ENCODE data around the gene PIGV.

PIGV gene

GRCh38 chr1:26786437-26787380, 1.0 kb upstream of the PIGV start (continued):
- TF ChIP-seq ZNF747 (tag by site-specific recombination; IDR thresholded peaks at IDR 0.05) (no peak), KLF16 (tag by site-specific recombination; IDR thresholded peaks at IDR 0.05) (no peak), ZNF677 (tag by site-specific recombination; IDR thresholded peaks at IDR 0.05) (no peak), KLF10 (tag by site-specific recombination; IDR thresholded peaks at IDR 0.05) (no peak), ZBTB26 (tag by site-specific recombination; optimal IDR thresholded peaks at IDR 0.05) (no peak), ZNF221 (tag by site-specific recombination; IDR thresholded peaks at IDR 0.05; ENCODE audit: borderline replicate concordance) (no peak), INSM2 (tag by site-specific recombination; IDR thresholded peaks at IDR 0.05) (no peak), ZNF580 (tag by site-specific recombination; IDR thresholded peaks at IDR 0.05) (no peak), ZNF341 (tag by site-specific recombination; IDR thresholded peaks at IDR 0.05; ENCODE audit: low read depth) (peak; percentile 60), ZFP41 (tag by site-specific recombination; IDR thresholded peaks at IDR 0.05; ENCODE audit: borderline replicate concordance) (no peak), ZNF548 (tag by site-specific recombination; IDR thresholded peaks at IDR 0.05) (no peak), ZNF274 (IDR thresholded peaks at IDR 0.05; ENCODE audit: low read length) (no peak), ZNF274 (tag by site-specific recombination; IDR thresholded peaks at IDR 0.05; ENCODE audit: borderline replicate concordance) (no peak), ZNF16 (tag by site-specific recombination; IDR thresholded peaks at IDR 0.05; ENCODE audit: low read depth) (no peak), ZSCAN5A (tag by site-specific recombination; IDR thresholded peaks at IDR 0.05) (no peak), YY2 (tag by site-specific recombination; IDR thresholded peaks at IDR 0.05) (no peak), ZNF473 (tag by site-specific recombination; IDR thresholded peaks at IDR 0.05) (no peak), GLI4 (tag by site-specific recombination; IDR thresholded peaks at IDR 0.05) (no peak), ZEB2 (tag by site-specific recombination; IDR thresholded peaks at IDR 0.05) (0 out of 2 replicates have a peak, but pooled peaks have one; percentile 17), ZNF280C (tag by site-specific recombination; IDR thresholded peaks at IDR 0.05) (no peak), TRIM28 (IDR thresholded peaks at IDR 0.05; ENCODE audit: borderline replicate concordance, low read length) (no peak), ZNF704 (tag by site-specific recombination; IDR thresholded peaks at IDR 0.05) (no peak), ZNF768 (tag by site-specific recombination; IDR thresholded peaks at IDR 0.05) (no peak), ZBTB20 (tag by site-specific recombination; IDR thresholded peaks at IDR 0.05) (peak; percentile 50), ZNF223 (tag by site-specific recombination; IDR thresholded peaks at IDR 0.05) (no peak), ZBTB44 (tag by site-specific recombination; IDR thresholded peaks at IDR 0.05) (no peak), ZNF658 (tag by site-specific recombination; IDR thresholded peaks at IDR 0.05) (no peak), KLF1 (tag by site-specific recombination; IDR thresholded peaks at IDR 0.05) (no peak), MEIS1 (CRISPR knock-in tag; IDR thresholded peaks at IDR 0.05; ENCODE audit: borderline replicate concordance) (no peak), ZNF670 (tag by site-specific recombination; IDR thresholded peaks at IDR 0.05; ENCODE audit: low read depth) (no peak), ZNF624 (tag by site-specific recombination; IDR thresholded peaks at IDR 0.05) (no peak)
